GM23338 (cell line): Measurements from ENCODE around the gene CABP4. TPM values are rescaled to one million over a fixed set of nuclear protein-coding genes. Genes with fewer than 3 reads are reported as not detected.
"Not testable (repeated sequence)": the region's sequence is repeated elsewhere in the genome, so short reads cannot be mapped to it uniquely, and the experiment has no call there.

Source experiments
- ATAC-seq: fragments of 200-7000 bp; cut with Tn5 transposase; 3 replicates; pipeline ENCODE4 v1.9.1; 2020
- DNase-seq: peaks from one replicate; pipeline ENCODE4 v3.0.0-alpha.2; 2015; ENCODE audit warnings: low spot score
- H2AFZ ChIP-seq: fragments of 200-600 bp; sonication (generic); 2 replicates; pipeline ENCODE4 v1.8.0; 2016; ENCODE audit warnings: antibody characterized with exemption, mild to moderate bottlenecking, moderate library complexity
- H3F3A ChIP-seq: fragments of 200-600 bp; sonication (generic); replicated peaks from 2 replicates; pipeline ENCODE4 v1.8.0; 2017; ENCODE audit warnings: antibody characterized with exemption, mixed run types, low read depth
- H3K27ac ChIP-seq: fragments of 200-600 bp; sonication (generic); 2 replicates; pipeline ENCODE4 v1.6.1; 2016; ENCODE audit warnings: low read depth
- H3K27me3 ChIP-seq: fragments of 200-600 bp; sonication (generic); 2 replicates; pipeline ENCODE4 v1.8.0; 2016; ENCODE audit warnings: mild to moderate bottlenecking, mixed run types, moderate library complexity; ENCODE audit not compliant: insufficient read depth
- H3K36me3 ChIP-seq: fragments of 200-600 bp; sonication (generic); 2 replicates; pipeline ENCODE4 v1.8.0; 2016; ENCODE audit warnings: mild to moderate bottlenecking; ENCODE audit not compliant: insufficient read depth
- H3K4me1 ChIP-seq: fragments of 200-600 bp; sonication (generic); 2 replicates; pipeline ENCODE4 v1.8.0; 2016; ENCODE audit warnings: mild to moderate bottlenecking, moderate library complexity; ENCODE audit not compliant: insufficient read depth
- H3K4me2 ChIP-seq: fragments of 200-600 bp; sonication (generic); 2 replicates; pipeline ENCODE4 v1.7.1; 2017; ENCODE audit warnings: mixed run types
- H3K4me3 ChIP-seq: fragments of 200-600 bp; sonication (generic); 2 replicates; pipeline ENCODE4 v1.6.1; 2016; ENCODE audit warnings: mixed run types
- H3K79me2 ChIP-seq: fragments of 200-600 bp; sonication (generic); replicated peaks from 2 replicates; pipeline ENCODE4 v1.8.0; 2017; ENCODE audit warnings: mild to moderate bottlenecking; ENCODE audit not compliant: insufficient read depth
- H3K9me2 ChIP-seq: fragments of 200-600 bp; sonication (generic); 2 replicates; pipeline ENCODE4 v1.8.0; 2017; ENCODE audit not compliant: insufficient read depth
- H4K20me1 ChIP-seq: fragments of 200-600 bp; sonication (generic); replicated peaks from 2 replicates; pipeline ENCODE4 v1.8.0; 2017; ENCODE audit warnings: mild to moderate bottlenecking; ENCODE audit not compliant: insufficient read depth
- H3K27ac Mint-ChIP-seq: 2 replicates; pipeline ENCODE4 v1.8.0; 2020; ENCODE audit warnings: inconsistent platforms, mild to moderate bottlenecking, moderate library complexity, mixed read lengths
- H3K27me3 Mint-ChIP-seq: 3 replicates; pipeline ENCODE4 v1.8.0; 2022; ENCODE audit warnings: low read depth, mild to moderate bottlenecking, moderate library complexity, mixed read lengths, inconsistent platforms; ENCODE audit not compliant: insufficient read depth, poor library complexity
- H3K36me3 Mint-ChIP-seq: 3 replicates; pipeline ENCODE4 v1.8.0; 2021; ENCODE audit warnings: low read depth, mild to moderate bottlenecking, inconsistent platforms, moderate library complexity, mixed read lengths
- H3K4me1 Mint-ChIP-seq: 3 replicates; pipeline ENCODE4 v1.8.0; 2020; ENCODE audit warnings: mild to moderate bottlenecking, inconsistent platforms, mixed read lengths
- H3K4me3 Mint-ChIP-seq: 3 replicates; pipeline ENCODE4 v1.8.0; 2021; ENCODE audit warnings: moderate library complexity, mild to moderate bottlenecking, inconsistent platforms, mixed read lengths
- H3K9me3 Mint-ChIP-seq: 3 replicates; pipeline ENCODE4 v1.8.0; 2020; ENCODE audit warnings: moderate library complexity, mild to moderate bottlenecking, inconsistent platforms, mixed read lengths
- CREB1 ChIP-seq: fragments of 250-450 bp; sonication (Bioruptor Pico); IDR thresholded peaks from 2 replicates; pipeline ENCODE4 v1.5.0; 2020; ENCODE audit warnings: low read depth, mild to moderate bottlenecking, moderate library complexity
- EZH2phosphoT487 ChIP-seq: fragments of 200-600 bp; sonication (generic); IDR thresholded peaks from one replicate; pipeline ENCODE4 v1.8.1; 2018; ENCODE audit warnings: antibody characterized with exemption; ENCODE audit not compliant: unreplicated experiment
- NANOG ChIP-seq: IDR thresholded peaks from 2 replicates; pipeline ENCODE4 v1.6.1; 2016; ENCODE audit warnings: antibody characterized with exemption, borderline replicate concordance
- POLR2AphosphoS5 ChIP-seq: IDR thresholded peaks from 2 replicates; pipeline ENCODE4 v1.6.1; 2016; ENCODE audit warnings: antibody characterized with exemption, low read depth
- REST ChIP-seq: IDR thresholded peaks from one replicate; pipeline ENCODE4 v1.6.1; 2018; ENCODE audit warnings: antibody characterized with exemption; ENCODE audit not compliant: unreplicated experiment
- STAT1 ChIP-seq: IDR thresholded peaks from one replicate; pipeline ENCODE4 v1.6.1; 2016; ENCODE audit warnings: antibody characterized with exemption; ENCODE audit not compliant: unreplicated experiment
- ZNF114 ChIP-seq: fragments of 250-450 bp; sonication (Bioruptor Pico); IDR thresholded peaks from 2 replicates; pipeline ENCODE4 v1.5.0; 2020; ENCODE audit warnings: mild to moderate bottlenecking, moderate library complexity
- ZNF331 ChIP-seq: fragments of 250-450 bp; sonication (Bioruptor Pico); IDR thresholded peaks from 2 replicates; pipeline ENCODE4 v1.5.0; 2020; ENCODE audit warnings: low read depth, mild to moderate bottlenecking, moderate library complexity
- polyA plus RNA-seq: library from polyadenylated mRNA; unstranded; fragments of >200 nt; fragmentation: Nextera tagmentation; extraction: Ambion mirVana; gene quantifications from 2 replicates; pipeline ENCODE4 v1.2.1, GENCODE V29; 2016
- total RNA-seq: library from RNA; depleted of rRNA; stranded (reverse); fragments of >200 nt; shearing (Covaris generic); gene quantifications from 2 replicates; pipeline ENCODE4 v1.2.3, GENCODE V29; 2014

CABP4 gene
- total and polyA plus RNA-seq, 2 experiments from 2014 or later = 0.28 TPM; not detected in 1

- 0 out of 2 replicates have a peak, but pooled peaks cover 5% of the 10 kb centered on the region for H3K27me3 ChIP-seq
- H3K4me1 Mint-ChIP-seq = peaks cover 9% of the 10 kb centered on the region; the same call in 2 of the 3 replicates
- no peaks in the 10 kb centered on the region for H3K9me2 ChIP-seq
- H3K79me2 ChIP-seq = peaks cover under 1% of the 10 kb centered on the region; the same call in 1 of the 2 replicates
- no peak overlapping the region for H3K27ac ChIP-seq
- no peaks in the 10 kb centered on the region for H4K20me1 ChIP-seq
- no peak overlapping the region for H3K27ac Mint-ChIP-seq
- H3K9me3 Mint-ChIP-seq = no peaks in the 10 kb centered on the region; the same call in 2 of the 3 replicates
- H2AFZ ChIP-seq = no peak overlapping the region
- no peak overlapping the region for H3K4me3 ChIP-seq
- 0 out of 2 replicates have a peak, but pooled peaks cover 6% of the 10 kb centered on the region for H3K4me1 ChIP-seq
- no peaks in the 10 kb centered on the region for H3K36me3 Mint-ChIP-seq
- H3F3A ChIP-seq = peaks cover 8% of the 10 kb centered on the region; the same call in 1 of the 2 replicates
- no peaks in the 10 kb centered on the region for H3K36me3 ChIP-seq
- H3K27me3 Mint-ChIP-seq = peaks cover 31% of the 10 kb centered on the region
- H3K4me2 ChIP-seq = no peak overlapping the region
- ATAC-seq (no peak), DNase-seq (no peak)
- TF ChIP-seq NANOG (no peak), STAT1 (no peak), CREB1 (CRISPR knock-in tag) (no peak), ZNF114 (CRISPR knock-in tag) (no peak), REST (no peak), ZNF331 (no peak), POLR2AphosphoS5 (no peak)
- no peak overlapping the region for H3K4me3 Mint-ChIP-seq
These were observed 31.7 kb upstream of the CABP4 start for GRCh38 chr11:67423466-67423865.

- H3K4me1 ChIP-seq = 0 out of 2 replicates have a peak, but pooled peaks cover 7% of the 10 kb centered on the region
- no peak overlapping the region for H3K4me3 ChIP-seq
- ATAC-seq (no peak), DNase-seq (no peak)
- no peak overlapping the region for H3K4me3 Mint-ChIP-seq
- peaks cover 6% of the 10 kb centered on the region; the same call in 1 of the 2 replicates for H3K79me2 ChIP-seq
- H3K27me3 Mint-ChIP-seq = peaks cover 28% of the 10 kb centered on the region
- H3K27me3 ChIP-seq = 0 out of 2 replicates have a peak, but pooled peaks cover 5% of the 10 kb centered on the region
- no peaks in the 10 kb centered on the region for H4K20me1 ChIP-seq
- no peak overlapping the region for H3K4me2 ChIP-seq
- H3K36me3 ChIP-seq = no peaks in the 10 kb centered on the region
- peaks cover 9% of the 10 kb centered on the region; the same call in 2 of the 3 replicates for H3K4me1 Mint-ChIP-seq
- no peak overlapping the region for H2AFZ ChIP-seq
- peaks cover 8% of the 10 kb centered on the region; the same call in 1 of the 2 replicates for H3F3A ChIP-seq
- no peaks in the 10 kb centered on the region for H3K9me2 ChIP-seq
- no peak overlapping the region for H3K27ac ChIP-seq
- H3K9me3 Mint-ChIP-seq = no peaks in the 10 kb centered on the region; the same call in 2 of the 3 replicates
- H3K36me3 Mint-ChIP-seq = no peaks in the 10 kb centered on the region
- TF ChIP-seq ZNF114 (CRISPR knock-in tag) (no peak), REST (no peak), STAT1 (no peak), EZH2phosphoT487 (no peak)
- no peak overlapping the region for H3K27ac Mint-ChIP-seq
These were observed 31.1 kb upstream of the CABP4 start for GRCh38 chr11:67423891-67424613.

GRCh38 chr11:67427364-67427859 is 27.7 kb upstream of the CABP4 start:
- Histone ChIP-seq H3K79me2 (peaks cover 11% of the 10 kb centered on the region), H3K4me2 (peak overlapping the region; percentile 98), H3K27ac (peak overlapping the region; percentile 75), H3K4me3 (peak overlapping the region; percentile 99), H3F3A (peaks cover 13% of the 10 kb centered on the region; the same call in 1 of the 2 replicates), H2AFZ (peak overlapping the region; percentile 66)
- DNase-seq, H4K20me1 ChIP-seq, H3K27me3 ChIP-seq, H3K36me3 ChIP-seq, H3K9me3 Mint-ChIP-seq, H3K9me2 ChIP-seq, H3K4me1 ChIP-seq, H3K4me1 Mint-ChIP-seq, ATAC-seq: not testable (repeated sequence)
- Mint-ChIP-seq H3K36me3 (peaks cover 12% of the 10 kb centered on the region), H3K27ac (peak overlapping the region; percentile 93), H3K27me3 (peaks cover 23% of the 10 kb centered on the region), H3K4me3 (peak overlapping the region; percentile 92)
